ENCODE results near the gene CCNL2. TPM values are rescaled to one million over a fixed set of nuclear protein-coding genes. Genes with fewer than 3 reads are reported as not detected.

Gene CCNL2
- total and polyA plus RNA-seq, 2 experiments from 2014 or later = 166 to 284 TPM

DNA sequence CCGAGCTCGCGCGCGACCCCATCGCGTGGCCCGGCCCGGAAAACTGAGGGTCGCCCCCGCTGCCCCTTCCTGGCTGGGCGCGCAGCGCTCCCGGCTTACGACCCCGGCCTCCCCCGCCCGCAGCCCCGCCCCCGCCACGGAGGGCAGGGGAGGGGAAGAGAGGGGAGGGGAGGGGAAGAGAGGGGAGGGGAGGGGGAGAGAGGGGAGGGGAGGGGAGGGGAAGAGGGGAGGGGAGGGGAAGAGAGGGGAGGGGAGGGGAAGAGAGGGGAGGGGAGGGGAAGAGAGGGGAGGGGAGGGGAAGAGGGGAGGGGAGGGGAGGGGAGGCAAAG is 28.6 kb upstream of the CCNL2 start:
- Histone ChIP-seq H3K27ac (no peak overlapping the region), H2AFZ (peak overlapping the region; percentile 21), H3K27me3 (no peaks in the 10 kb centered on the region), H3K4me3 (peak overlapping the region; percentile 64), H3K4me1 (ENCODE audit: insufficient read depth) (peaks cover 34% of the 10 kb centered on the region), H3K36me3 (replicated peaks; ENCODE audit: insufficient read depth, low read depth) (no peaks in the 10 kb centered on the region), H3K9me3 (ENCODE audit: low read depth) (no peaks in the 10 kb centered on the region), H3K4me2 (peak overlapping the region; percentile 83), H4K20me1 (ENCODE audit: insufficient read depth, poor library complexity, severe bottlenecking) (no peaks in the 10 kb centered on the region), H3K9me2 (replicated peaks; ENCODE audit: insufficient read depth) (no peaks in the 10 kb centered on the region), H3K79me2 (no peaks in the 10 kb centered on the region)
- TF ChIP-seq EZH2 (IDR thresholded peaks at IDR 0.05; ENCODE audit: borderline replicate concordance) (no peak), EZH2phosphoT487 (IDR thresholded peaks at IDR 0.05; ENCODE audit: low read depth, severe bottlenecking, unreplicated experiment) (no peak)
- TF ChIP-seq, protein P1, sequence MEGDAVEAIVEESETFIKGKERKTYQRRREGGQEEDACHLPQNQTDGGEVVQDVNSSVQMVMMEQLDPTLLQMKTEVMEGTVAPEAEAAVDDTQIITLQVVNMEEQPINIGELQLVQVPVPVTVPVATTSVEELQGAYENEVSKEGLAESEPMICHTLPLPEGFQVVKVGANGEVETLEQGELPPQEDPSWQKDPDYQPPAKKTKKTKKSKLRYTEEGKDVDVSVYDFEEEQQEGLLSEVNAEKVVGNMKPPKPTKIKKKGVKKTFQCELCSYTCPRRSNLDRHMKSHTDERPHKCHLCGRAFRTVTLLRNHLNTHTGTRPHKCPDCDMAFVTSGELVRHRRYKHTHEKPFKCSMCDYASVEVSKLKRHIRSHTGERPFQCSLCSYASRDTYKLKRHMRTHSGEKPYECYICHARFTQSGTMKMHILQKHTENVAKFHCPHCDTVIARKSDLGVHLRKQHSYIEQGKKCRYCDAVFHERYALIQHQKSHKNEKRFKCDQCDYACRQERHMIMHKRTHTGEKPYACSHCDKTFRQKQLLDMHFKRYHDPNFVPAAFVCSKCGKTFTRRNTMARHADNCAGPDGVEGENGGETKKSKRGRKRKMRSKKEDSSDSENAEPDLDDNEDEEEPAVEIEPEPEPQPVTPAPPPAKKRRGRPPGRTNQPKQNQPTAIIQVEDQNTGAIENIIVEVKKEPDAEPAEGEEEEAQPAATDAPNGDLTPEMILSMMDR (IDR thresholded peaks at IDR 0.05; ENCODE audit: poor library complexity) = no peak
- no peak for DNase-seq (ENCODE audit: low spot score)
- no CpG with 5 or more reads among the region's 22 CpGs for WGBS (ENCODE audit: low lambda C conversion rate, missing lambda C conversion rate)

GRCh38 chr1:1427106-1427819 is 28.1 kb upstream of the CCNL2 start:
- TF ChIP-seq, protein P1 (IDR thresholded peaks at IDR 0.05; ENCODE audit: poor library complexity) = no peak
- no peak for TF ChIP-seq EZH2 (IDR thresholded peaks at IDR 0.05; ENCODE audit: borderline replicate concordance)
- TF ChIP-seq EZH2phosphoT487 (IDR thresholded peaks at IDR 0.05; ENCODE audit: low read depth, severe bottlenecking, unreplicated experiment) = no peak
- no CpG with 5 or more reads among the region's 66 CpGs for WGBS (ENCODE audit: low lambda C conversion rate, missing lambda C conversion rate)

GRCh38 chr1:1426496-1427105 is 27.5 kb upstream of the CCNL2 start:
- TF ChIP-seq EZH2phosphoT487 (IDR thresholded peaks at IDR 0.05; ENCODE audit: low read depth, severe bottlenecking, unreplicated experiment) = no peak
- TF ChIP-seq, protein P1 (IDR thresholded peaks at IDR 0.05; ENCODE audit: poor library complexity) = no peak
- no peak for TF ChIP-seq EZH2 (IDR thresholded peaks at IDR 0.05; ENCODE audit: borderline replicate concordance)
- Histone ChIP-seq H2AFZ (no peak overlapping the region), H3K9me3 (ENCODE audit: low read depth) (no peaks in the 10 kb centered on the region), H3K36me3 (replicated peaks; ENCODE audit: insufficient read depth, low read depth) (no peaks in the 10 kb centered on the region), H3K4me2 (peak overlapping the region; percentile 83), H3K27me3 (no peaks in the 10 kb centered on the region), H4K20me1 (ENCODE audit: insufficient read depth, poor library complexity, severe bottlenecking) (no peaks in the 10 kb centered on the region), H3K79me2 (no peaks in the 10 kb centered on the region), H3K4me3 (no peak overlapping the region), H3K9me2 (replicated peaks; ENCODE audit: insufficient read depth) (no peaks in the 10 kb centered on the region), H3K27ac (no peak overlapping the region), H3K4me1 (ENCODE audit: insufficient read depth) (peaks cover 22% of the 10 kb centered on the region)
- DNase-seq (ENCODE audit: low spot score) = no peak
- WGBS (ENCODE audit: low lambda C conversion rate, missing lambda C conversion rate) = 55% methylated on average over 9 of the region's 19 CpGs

More at GRCh38 chr1:1427106-1427819, 28.1 kb upstream of the CCNL2 start:
- Histone ChIP-seq H3K4me2 (peak overlapping the region; percentile 83), H3K79me2 (no peaks in the 10 kb centered on the region), H3K36me3 (replicated peaks; ENCODE audit: insufficient read depth, low read depth) (no peaks in the 10 kb centered on the region), H2AFZ (peak overlapping the region; percentile 21), H3K4me1 (ENCODE audit: insufficient read depth) (peaks cover 29% of the 10 kb centered on the region), H3K9me3 (ENCODE audit: low read depth) (no peaks in the 10 kb centered on the region), H3K27ac (no peak overlapping the region), H3K9me2 (replicated peaks; ENCODE audit: insufficient read depth) (no peaks in the 10 kb centered on the region), H4K20me1 (ENCODE audit: insufficient read depth, poor library complexity, severe bottlenecking) (no peaks in the 10 kb centered on the region), H3K4me3 (peak overlapping the region; percentile 64), H3K27me3 (no peaks in the 10 kb centered on the region)
- DNase-seq (ENCODE audit: low spot score) = peak; percentile 67

Data from hepatocyte (in vitro differentiated cells).